H9 (cell line): Measurements from ENCODE around the gene FCGBP. TPM values are rescaled to one million over a fixed set of nuclear protein-coding genes. Genes with fewer than 3 reads are reported as not detected.

Experiments
- DNase-seq: peaks from one replicate; pipeline ENCODE4 v3.0.0-alpha.2; 2017
- H2AFZ ChIP-seq: one replicate; pipeline ENCODE4 v1.6.1; 2013; ENCODE audit warnings: mild to moderate bottlenecking, low read length, control low read depth, moderate library complexity
- H2AK5ac ChIP-seq: 2 replicates; pipeline ENCODE4 v1.6.1; 2013; ENCODE audit warnings: low read length, control low read depth, mixed read lengths; ENCODE audit not compliant: insufficient read length
- H2BK120ac ChIP-seq: one replicate; pipeline ENCODE4 v1.6.1; 2013; ENCODE audit warnings: low read depth, mild to moderate bottlenecking, low read length, control low read depth, inconsistent platforms; ENCODE audit not compliant: poor library complexity, severe bottlenecking
- H2BK12ac ChIP-seq: 2 replicates; pipeline ENCODE4 v1.6.1; 2013; ENCODE audit warnings: low read length, control low read depth, mixed read lengths, low read depth; ENCODE audit not compliant: insufficient read length
- H2BK15ac ChIP-seq: 2 replicates; pipeline ENCODE4 v1.6.1; 2013; ENCODE audit warnings: low read depth, low read length, control low read depth
- H2BK20ac ChIP-seq: one replicate; pipeline ENCODE4 v1.6.1; 2013; ENCODE audit warnings: low read depth, mild to moderate bottlenecking, low read length, control low read depth, inconsistent platforms; ENCODE audit not compliant: poor library complexity, severe bottlenecking
- H2BK5ac ChIP-seq: 2 replicates; pipeline ENCODE4 v1.6.1; 2013; ENCODE audit warnings: low read length, control low read depth, mixed read lengths; ENCODE audit not compliant: insufficient read length
- H3K14ac ChIP-seq: 2 replicates; pipeline ENCODE4 v1.6.1; 2013; ENCODE audit warnings: low read length, control low read depth; ENCODE audit not compliant: insufficient read depth
- H3K18ac ChIP-seq: 2 replicates; pipeline ENCODE4 v1.6.1; 2013; ENCODE audit warnings: low read depth, mild to moderate bottlenecking, mixed read lengths, low read length, control low read depth; ENCODE audit not compliant: insufficient read length
- H3K23ac ChIP-seq: 2 replicates; pipeline ENCODE4 v1.6.1; 2013; ENCODE audit warnings: low read length, control low read depth, mixed read lengths, low read depth; ENCODE audit not compliant: insufficient read length
- H3K23me2 ChIP-seq: 2 replicates; pipeline ENCODE4 v1.6.1; 2013; ENCODE audit warnings: low read depth, mild to moderate bottlenecking, mixed read lengths, low read length, control low read depth; ENCODE audit not compliant: insufficient read length, poor library complexity, severe bottlenecking
- H3K27ac ChIP-seq: 2 replicates; pipeline ENCODE4 v1.5.1; 2013; ENCODE audit warnings: low read length, control low read depth, mixed read lengths, low read depth; ENCODE audit not compliant: insufficient read length
- H3K27me3 ChIP-seq: 2 replicates; pipeline ENCODE4 v1.6.1; 2013; ENCODE audit warnings: low read length, control low read depth, inconsistent platforms; ENCODE audit not compliant: insufficient read depth
- H3K4ac ChIP-seq: 2 replicates; pipeline ENCODE4 v1.6.1; 2013; ENCODE audit warnings: low read depth, mild to moderate bottlenecking, control low read depth, inconsistent platforms, low read length, moderate library complexity
- H3K4me1 ChIP-seq: 2 replicates; pipeline ENCODE4 v1.6.1; 2013; ENCODE audit warnings: low read length, control low read depth, inconsistent platforms; ENCODE audit not compliant: insufficient read depth
- H3K4me2 ChIP-seq: 2 replicates; pipeline ENCODE4 v1.6.1; 2013; ENCODE audit warnings: low read length, control low read depth, mixed read lengths; ENCODE audit not compliant: insufficient read length, insufficient read depth
- H3K56ac ChIP-seq: 2 replicates; pipeline ENCODE4 v1.6.1; 2013; ENCODE audit warnings: low read depth, mild to moderate bottlenecking, mixed read lengths, low read length, control low read depth; ENCODE audit not compliant: insufficient read length
- H3K79me1 ChIP-seq: 2 replicates; pipeline ENCODE4 v1.6.1; 2013; ENCODE audit warnings: low read depth, mild to moderate bottlenecking, moderate library complexity, low read length, control low read depth, inconsistent platforms; ENCODE audit not compliant: insufficient read depth, poor library complexity, severe bottlenecking
- H3K79me2 ChIP-seq: 2 replicates; pipeline ENCODE4 v1.6.1; 2013; ENCODE audit warnings: low read length, control low read depth, inconsistent platforms; ENCODE audit not compliant: insufficient read depth
- H3K9ac ChIP-seq: 2 replicates; pipeline ENCODE4 v1.6.1; 2013; ENCODE audit warnings: low read length, control low read depth, mixed read lengths; ENCODE audit not compliant: insufficient read length; ENCODE audit errors: extremely low read depth
- H3K9me3 ChIP-seq: one replicate; pipeline ENCODE4 v1.6.1; 2013; ENCODE audit warnings: low read depth, low read length, inconsistent platforms; ENCODE audit not compliant: control insufficient read depth
- H3T11ph ChIP-seq: one replicate; pipeline ENCODE4 v1.6.1; 2013; ENCODE audit warnings: mild to moderate bottlenecking, low read length, control low read depth, inconsistent platforms
- H4K20me1 ChIP-seq: one replicate; pipeline ENCODE4 v1.6.1; 2013; ENCODE audit not compliant: control insufficient read depth, insufficient read length, insufficient read depth
- H4K5ac ChIP-seq: 2 replicates; pipeline ENCODE4 v1.6.1; 2013; ENCODE audit warnings: low read depth, mild to moderate bottlenecking, mixed read lengths, low read length, control low read depth; ENCODE audit not compliant: insufficient read length
- H4K8ac ChIP-seq: replicated peaks from 2 replicates; pipeline ENCODE4 v1.6.1; 2013; ENCODE audit warnings: low read length, control low read depth, mixed read lengths, low read depth; ENCODE audit not compliant: insufficient read length
- H4K91ac ChIP-seq: 2 replicates; pipeline ENCODE4 v1.6.1; 2013; ENCODE audit warnings: low read depth, mild to moderate bottlenecking, moderate library complexity, mixed read lengths, low read length, control low read depth; ENCODE audit not compliant: insufficient read length
- H3K27ac Mint-ChIP-seq, 3 experiments: 2 replicates in 2 of 3; 3 replicates in 1 of 3; pipeline ENCODE4 v1.8.0; 2020 to 2021; ENCODE audit warnings: mixed read lengths in 3 of 3, mild to moderate bottlenecking in 1 of 3, moderate library complexity in 1 of 3
- H3K27me3 Mint-ChIP-seq: 2 replicates; pipeline ENCODE4 v1.8.0; 2021; ENCODE audit warnings: low read depth, mild to moderate bottlenecking, moderate library complexity, mixed read lengths
- H3K36me3 Mint-ChIP-seq, 3 experiments: 2 replicates in 2 of 3; 3 replicates in 1 of 3; pipeline ENCODE4 v1.8.0; 2020 to 2021; ENCODE audit warnings: low read depth in 3 of 3, mixed read lengths in 3 of 3; ENCODE audit not compliant: insufficient read depth in 1 of 3
- H3K4me1 Mint-ChIP-seq, 2 experiments: 2 replicates each; pipeline ENCODE4 v1.8.0; 2020; ENCODE audit warnings: mixed read lengths in 2 of 2
- H3K4me3 Mint-ChIP-seq, 2 experiments: 2 replicates in 1 of 2; 3 replicates in 1 of 2; pipeline ENCODE4 v1.8.0; 2020 to 2021; ENCODE audit warnings: mild to moderate bottlenecking in 2 of 2, mixed read lengths in 2 of 2, moderate library complexity in 1 of 2
- H3K9me3 Mint-ChIP-seq, 2 experiments: 2 replicates in 1 of 2; 3 replicates in 1 of 2; pipeline ENCODE4 v1.8.0; 2020; ENCODE audit warnings: mild to moderate bottlenecking in 2 of 2, mixed read lengths in 2 of 2, moderate library complexity in 1 of 2
- WGBS: extraction: QIAGEN DNeasy Blood & Tissue Kit; methylation state at CpG from one replicate; pipeline ENCODE4 v1.1.7; 2013; ENCODE audit warnings: missing lambda C conversion rate, low lambda C conversion rate, mixed read lengths; ENCODE audit not compliant: insufficient read length; ENCODE audit errors: extremely low coverage; 5-methylcytosine and 5-hydroxymethylcytosine counted together
- total RNA-seq: library from RNA; stranded (reverse); gene quantifications from 2 replicates; pipeline ENCODE4 v1.2.1, GENCODE V29; 2021
- TF ChIP-seq, protein P1 (sequence below): fragments of 200-600 bp; sonication (generic); conservative IDR thresholded peaks from 3 replicates; pipeline ENCODE4 v1.8.0; 2021; ENCODE audit warnings: antibody characterized with exemption, mild to moderate bottlenecking

FCGBP gene
- total RNA-seq, 1 experiment from 2014 or later: 0.13 TPM

DNA sequence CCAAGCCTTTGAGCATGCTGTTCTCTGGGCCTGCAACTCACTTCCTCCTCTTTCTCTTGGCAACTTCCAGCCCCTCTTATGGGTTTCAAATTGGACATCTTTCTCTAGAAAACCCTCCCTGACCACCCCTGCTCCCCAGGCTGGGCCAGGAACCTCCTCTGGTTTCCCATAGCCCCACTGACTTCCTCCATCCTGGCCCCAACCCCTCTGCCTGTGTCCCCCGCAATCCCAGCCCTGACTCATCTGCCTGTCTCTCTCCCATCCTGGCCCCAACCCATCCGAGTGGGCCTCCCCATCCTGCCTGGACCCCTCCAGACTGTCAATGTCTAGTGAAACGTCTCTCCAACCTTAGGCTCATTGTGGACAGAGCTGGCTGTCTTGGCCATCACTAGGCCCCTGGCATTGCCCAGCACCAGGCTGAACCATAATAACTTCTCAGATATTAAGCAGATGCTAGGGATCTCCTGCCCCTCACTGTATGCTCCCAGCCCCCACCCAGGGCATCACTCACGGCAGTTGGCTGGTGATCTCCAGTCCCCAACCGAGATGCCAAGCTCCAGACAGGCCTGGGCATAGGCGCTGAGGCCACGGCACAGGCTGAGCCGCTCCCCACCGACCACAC is 16.8 kb downstream of the FCGBP start:
- no peak overlapping the region for H3K23ac ChIP-seq
- H2AFZ ChIP-seq: no peak overlapping the region
- H3K9ac ChIP-seq: no peak overlapping the region
- no peak overlapping the region for H2BK12ac ChIP-seq
- no peak for DNase-seq
- no peaks in the 10 kb centered on the region for H3K4me1 ChIP-seq
- no peak overlapping the region for H4K91ac ChIP-seq
- no peak overlapping the region for H3K56ac ChIP-seq
- no peak overlapping the region; the same call in 1 of the 2 replicates for H3K14ac ChIP-seq
- no peak overlapping the region for H2BK20ac ChIP-seq
- no peak overlapping the region for H3T11ph ChIP-seq
- peak overlapping the region in 1 of 3 experiments; percentile 6; a peak in 1 of 7 replicates for H3K27ac Mint-ChIP-seq
- no peaks in the 10 kb centered on the region for H3K9me3 ChIP-seq
- H3K4me1 Mint-ChIP-seq: no peaks in the 10 kb centered on the region
- no peaks in the 10 kb centered on the region for H3K9me3 Mint-ChIP-seq
- H3K23me2 ChIP-seq: peaks cover 5% of the 10 kb centered on the region
- H3K18ac ChIP-seq: no peak overlapping the region
- no peaks in the 10 kb centered on the region for H3K27me3 Mint-ChIP-seq
- no peak overlapping the region for H2AK5ac ChIP-seq
- no peak overlapping the region for H3K4ac ChIP-seq
- no peaks in the 10 kb centered on the region for H3K79me2 ChIP-seq
- no CpG with 5 or more reads among the region's 9 CpGs for WGBS
- TF ChIP-seq, protein P1, sequence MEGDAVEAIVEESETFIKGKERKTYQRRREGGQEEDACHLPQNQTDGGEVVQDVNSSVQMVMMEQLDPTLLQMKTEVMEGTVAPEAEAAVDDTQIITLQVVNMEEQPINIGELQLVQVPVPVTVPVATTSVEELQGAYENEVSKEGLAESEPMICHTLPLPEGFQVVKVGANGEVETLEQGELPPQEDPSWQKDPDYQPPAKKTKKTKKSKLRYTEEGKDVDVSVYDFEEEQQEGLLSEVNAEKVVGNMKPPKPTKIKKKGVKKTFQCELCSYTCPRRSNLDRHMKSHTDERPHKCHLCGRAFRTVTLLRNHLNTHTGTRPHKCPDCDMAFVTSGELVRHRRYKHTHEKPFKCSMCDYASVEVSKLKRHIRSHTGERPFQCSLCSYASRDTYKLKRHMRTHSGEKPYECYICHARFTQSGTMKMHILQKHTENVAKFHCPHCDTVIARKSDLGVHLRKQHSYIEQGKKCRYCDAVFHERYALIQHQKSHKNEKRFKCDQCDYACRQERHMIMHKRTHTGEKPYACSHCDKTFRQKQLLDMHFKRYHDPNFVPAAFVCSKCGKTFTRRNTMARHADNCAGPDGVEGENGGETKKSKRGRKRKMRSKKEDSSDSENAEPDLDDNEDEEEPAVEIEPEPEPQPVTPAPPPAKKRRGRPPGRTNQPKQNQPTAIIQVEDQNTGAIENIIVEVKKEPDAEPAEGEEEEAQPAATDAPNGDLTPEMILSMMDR: no peak
- H4K8ac ChIP-seq: no peak overlapping the region
- H2BK120ac ChIP-seq: no peak overlapping the region
- no peak overlapping the region for H3K27ac ChIP-seq
- no peaks in the 10 kb centered on the region for H3K79me1 ChIP-seq
- no peak overlapping the region for H2BK15ac ChIP-seq
- no peak overlapping the region for H3K4me2 ChIP-seq
- H3K4me3 Mint-ChIP-seq: no peak overlapping the region
- H4K20me1 ChIP-seq: no peaks in the 10 kb centered on the region
- no peak overlapping the region for H4K5ac ChIP-seq
- H3K27me3 ChIP-seq: no peaks in the 10 kb centered on the region
- no peak overlapping the region for H2BK5ac ChIP-seq
- H3K36me3 Mint-ChIP-seq: no peaks in the 10 kb centered on the region
